OCI-LY3 (cell line): ENCODE data around the gene CD209.

Experiments used
- H2AFZ ChIP-seq: fragments of 200-600, 300-600 bp; shearing (Covaris generic); 2 replicates; pipeline ENCODE4 v1.6.0; 2014; ENCODE audit warnings: antibody characterized with exemption, low read depth, low read length
- H3K27ac ChIP-seq: fragments of 200-600, 300-600 bp; sonication (generic); 2 replicates; pipeline ENCODE4 v1.5.1; 2014; ENCODE audit warnings: mild to moderate bottlenecking, low read length, moderate library complexity, mixed read lengths
- H3K27me3 ChIP-seq: fragments of 200-600, 300-600 bp; sonication (generic); 2 replicates; pipeline ENCODE4 v1.6.1; 2014; ENCODE audit warnings: low read depth, low read length, mixed read lengths
- H3K36me3 ChIP-seq: fragments of 200-600, 300-600 bp; sonication (generic); replicated peaks from 2 replicates; pipeline ENCODE3; 2014; ENCODE audit warnings: low read depth, low read length, mixed read lengths
- H3K4me1 ChIP-seq: fragments of 300-600, 200-600 bp; sonication (generic); 2 replicates; pipeline ENCODE4 v1.6.1; 2014; ENCODE audit warnings: low read length, mixed read lengths
- H3K4me2 ChIP-seq: fragments of 200-600, 300-600 bp; sonication (generic); 2 replicates; pipeline ENCODE4 v1.6.1; 2014; ENCODE audit warnings: low read length, mixed read lengths
- H3K4me3 ChIP-seq: fragments of 300-600, 200-600 bp; sonication (generic); 2 replicates; pipeline ENCODE4 v1.5.1; 2014; ENCODE audit warnings: antibody characterized with exemption, mild to moderate bottlenecking, low read length, moderate library complexity
- H3K79me2 ChIP-seq: fragments of 300-600, 200-600 bp; shearing (Covaris generic); 2 replicates; pipeline ENCODE4 v1.6.1; 2014; ENCODE audit warnings: mild to moderate bottlenecking, low read length, mixed read lengths
- H3K9ac ChIP-seq: fragments of 300-600, 200-600 bp; shearing (Covaris generic); 2 replicates; pipeline ENCODE4 v1.6.0; 2014; ENCODE audit warnings: mild to moderate bottlenecking, low read length, moderate library complexity
- H3K9me3 ChIP-seq: fragments of 200-600, 300-600 bp; shearing (Covaris generic); 2 replicates; pipeline ENCODE4 v1.6.1; 2014; ENCODE audit warnings: low read length, mixed read lengths; ENCODE audit not compliant: insufficient read depth
- H4K20me1 ChIP-seq: fragments of 200-600, 300-600 bp; sonication (generic); 2 replicates; pipeline ENCODE4 v1.6.1; 2016; ENCODE audit warnings: low read length, mixed read lengths; ENCODE audit not compliant: insufficient read depth
- CTCF ChIP-seq: fragments of 200-600, 300-600 bp; sonication (generic); IDR thresholded peaks from 2 replicates; pipeline ENCODE4 v1.5.1; 2014; ENCODE audit warnings: antibody characterized with exemption, low read length, low read depth
- EZH2phosphoT487 ChIP-seq: fragments of 200-600 bp; shearing (Covaris generic); IDR thresholded peaks from 2 replicates; pipeline ENCODE4 v1.6.1; 2018; ENCODE audit warnings: antibody characterized with exemption, mixed run types, low read depth

CD209 gene

GRCh38 chr19:7742575-7742974 is 4.8 kb downstream of the CD209 start:
- Histone ChIP-seq H4K20me1 (peaks cover 26% of the 10 kb centered on the region; the same call in 1 of the 2 replicates), H3K79me2 (no peaks in the 10 kb centered on the region), H3K4me1 (peaks cover 24% of the 10 kb centered on the region), H3K4me2 (no peak overlapping the region), H3K9ac (no peak overlapping the region), H3K4me3 (no peak overlapping the region), H2AFZ (no peak overlapping the region), H3K27ac (no peak overlapping the region), H3K36me3 (no peaks in the 10 kb centered on the region), H3K27me3 (peaks cover 80% of the 10 kb centered on the region), H3K9me3 (no peaks in the 10 kb centered on the region)
- no peak for TF ChIP-seq EZH2phosphoT487
- no peak for TF ChIP-seq CTCF

- Histone ChIP-seq H3K27me3 (peaks cover 72% of the 10 kb centered on the region), H3K9ac (no peak overlapping the region), H2AFZ (no peak overlapping the region)
Measured at GRCh38 chr19:7740682-7741054, 6.7 kb downstream of the CD209 start.

GRCh38 chr19:7739801-7740681 is 7.3 kb downstream of the CD209 start:
- H3K79me2 ChIP-seq, result no peaks in the 10 kb centered on the region
- no peak overlapping the region for H2AFZ ChIP-seq
- H3K4me3 ChIP-seq, result no peak overlapping the region
- no peak overlapping the region for H3K27ac ChIP-seq
- no peaks in the 10 kb centered on the region for H3K9me3 ChIP-seq
- H3K36me3 ChIP-seq, result no peaks in the 10 kb centered on the region
- H3K27me3 ChIP-seq, result peaks cover 72% of the 10 kb centered on the region
- H3K4me2 ChIP-seq, result no peak overlapping the region
- peaks cover 24% of the 10 kb centered on the region for H3K4me1 ChIP-seq
- peaks cover 21% of the 10 kb centered on the region; the same call in 1 of the 2 replicates for H4K20me1 ChIP-seq
- no peak overlapping the region for H3K9ac ChIP-seq
- no peak for TF ChIP-seq EZH2phosphoT487
- no peak for TF ChIP-seq CTCF

More at GRCh38 chr19:7740682-7741054, 6.7 kb downstream of the CD209 start:
- no peak for TF ChIP-seq CTCF
- TF ChIP-seq EZH2phosphoT487, result no peak
- Histone ChIP-seq H3K27ac (no peak overlapping the region), H3K79me2 (no peaks in the 10 kb centered on the region), H3K4me1 (peaks cover 24% of the 10 kb centered on the region), H3K4me3 (no peak overlapping the region), H3K4me2 (no peak overlapping the region), H3K36me3 (no peaks in the 10 kb centered on the region), H4K20me1 (peaks cover 24% of the 10 kb centered on the region; the same call in 1 of the 2 replicates), H3K9me3 (no peaks in the 10 kb centered on the region)

GRCh38 chr19:7739211-7739755 is 8.1 kb downstream of the CD209 start:
- Histone ChIP-seq H3K79me2 (no peaks in the 10 kb centered on the region), H3K9me3 (no peaks in the 10 kb centered on the region), H4K20me1 (peaks cover 15% of the 10 kb centered on the region; the same call in 1 of the 2 replicates), H3K27me3 (peaks cover 72% of the 10 kb centered on the region), H3K4me3 (no peak overlapping the region), H3K4me2 (no peak overlapping the region), H3K27ac (no peak overlapping the region), H2AFZ (no peak overlapping the region), H3K36me3 (no peaks in the 10 kb centered on the region), H3K4me1 (peaks cover 19% of the 10 kb centered on the region), H3K9ac (no peak overlapping the region)
- TF ChIP-seq EZH2phosphoT487, result no peak
- TF ChIP-seq CTCF, result no peak
